CD4-positive, alpha-beta T cell (primary cell): ENCODE measurements around the gene SCD5. TPM values are rescaled to one million over a fixed set of nuclear protein-coding genes. Genes with fewer than 3 reads are reported as not detected.

ENCODE experiments used
- ATAC-seq: fragments of 200-7000 bp; cut with Tn5 transposase; one replicate; pipeline ENCODE4 v1.10.0; 2022; ENCODE audit warnings: mild to moderate bottlenecking; ENCODE audit not compliant: poor library complexity
- CTCF ChIA-PET: fragments of 350-600 bp; sonication (Branson Sonifier 250); formaldehyde crosslinking; loops from one replicate; lab custom pipeline; 2021; ENCODE audit warnings: antibody characterized with exemption, inconsistent platforms; lab: Charles Lee
- POLR2A ChIA-PET: fragments of 350-600 bp; sonication (Branson Sonifier 250); formaldehyde crosslinking; loops from one replicate; lab custom pipeline; 2021; ENCODE audit warnings: antibody characterized with exemption, inconsistent platforms; lab: Charles Lee
- DNase-seq, 14 experiments: peaks; one replicate each; pipeline ENCODE4 v3.0.0-alpha.2; 2013 to 2020; ENCODE audit warnings: mixed read lengths in 2 of 14
- H3K27ac ChIP-seq, 2 donors: one replicate each; pipeline versions ENCODE4 v1.5.1 to v1.7.0; 2013; ENCODE audit warnings: low read length in 2 of 2, low read depth in 1 of 2, mild to moderate bottlenecking in 1 of 2
- H3K27me3 ChIP-seq, 2 experiments: 1 replicate in 1 of 2; 2 replicates in 1 of 2; pipeline versions ENCODE4 v1.6.1 to v1.7.0; 2013; ENCODE audit warnings: low read length in 2 of 2, control low read depth in 1 of 2, mild to moderate bottlenecking in 1 of 2, moderate library complexity in 1 of 2; ENCODE audit not compliant: insufficient read depth in 2 of 2, control insufficient read depth in 1 of 2
- H3K36me3 ChIP-seq: one replicate; pipeline ENCODE4 v1.6.1; 2013; ENCODE audit warnings: low read length, control low read depth; ENCODE audit not compliant: insufficient read depth
- H3K4me1 ChIP-seq: one replicate; pipeline ENCODE4 v1.6.1; 2013; ENCODE audit warnings: low read length, control low read depth; ENCODE audit not compliant: insufficient read depth
- H3K4me3 ChIP-seq: one replicate; pipeline ENCODE4 v1.5.1; 2013; ENCODE audit warnings: mild to moderate bottlenecking, low read length, moderate library complexity
- H3K9me3 ChIP-seq, 2 experiments: 1 replicate in 1 of 2; 2 replicates in 1 of 2; pipeline versions ENCODE4 v1.6.1 to v1.7.0; 2013; ENCODE audit warnings: low read length in 2 of 2, mild to moderate bottlenecking in 2 of 2, control low read depth in 1 of 2, moderate library complexity in 1 of 2; ENCODE audit not compliant: control insufficient read depth in 1 of 2, insufficient read depth in 1 of 2
- H3K27ac Mint-ChIP-seq: one replicate; pipeline ENCODE4 v1.8.0; 2020; ENCODE audit warnings: mixed read lengths
- H3K27me3 Mint-ChIP-seq: one replicate; pipeline ENCODE4 v1.8.0; 2021; ENCODE audit warnings: mixed read lengths
- H3K36me3 Mint-ChIP-seq: one replicate; pipeline ENCODE4 v1.8.0; 2021; ENCODE audit warnings: low read depth, mixed read lengths
- H3K4me1 Mint-ChIP-seq: one replicate; pipeline ENCODE4 v1.8.0; 2021; ENCODE audit warnings: low read depth, mixed read lengths
- H3K4me3 Mint-ChIP-seq: one replicate; pipeline ENCODE4 v1.8.0; 2020; ENCODE audit warnings: mild to moderate bottlenecking, mixed read lengths
- H3K9me3 Mint-ChIP-seq: one replicate; pipeline ENCODE4 v1.8.0; 2020; ENCODE audit warnings: mixed read lengths
- CTCF ChIP-seq: fragments of 200-600 bp; IDR thresholded peaks from one replicate; pipeline ENCODE4 v1.8.0; 2022; ENCODE audit warnings: antibody characterized with exemption, mild to moderate bottlenecking
- intact Hi-C, 2 experiments: fragments of 100-400 bp; cut with DNase I in 1 of 2; cut with micrococcal nuclease in 1 of 2; formaldehyde crosslinking; loops; one replicate each; pipeline versions ENCODE4 v1.15.1 to v1.9.0; 2023 to 2025; cut with DNase I, micrococcal nuclease
- total RNA-seq, 174 experiments: library from RNA in 2 of 174; stranded (reverse) in 2 of 174; gene quantifications; one replicate each; pipeline ENCODE4 v1.2.3 and lab custom pipeline; 2021 to 2026

The SCD5 gene
- total RNA-seq, 2 experiments from 2014 or later: 0.14 to 0.25 TPM

GRCh38 chr4:82705928-82706300 lies 92.7 kb downstream of the SCD5 start:
- no peak for TF ChIP-seq CTCF
- no peak overlapping the region for H3K27ac ChIP-seq
- ATAC-seq (no peak), DNase-seq (no peak)
- intact Hi-C loops: no loop called here
- H3K4me1 ChIP-seq: no peaks in the 10 kb centered on the region
- Mint-ChIP-seq H3K27ac (no peak overlapping the region), H3K9me3 (no peaks in the 10 kb centered on the region), H3K27me3 (no peaks in the 10 kb centered on the region), H3K4me1 (no peaks in the 10 kb centered on the region), H3K36me3 (no peaks in the 10 kb centered on the region), H3K4me3 (no peak overlapping the region)
- no peak overlapping the region for H3K4me3 ChIP-seq
- no peaks in the 10 kb centered on the region for H3K9me3 ChIP-seq
- H3K27me3 ChIP-seq: peaks cover 0 to 4% of the 10 kb centered on the region in 2 experiments
- no peaks in the 10 kb centered on the region for H3K36me3 ChIP-seq
- ChIA-PET POLR2A (no interaction called here), CTCF (no interaction called here)

GRCh38 chr4:82705169-82705927 lies 93.2 kb downstream of the SCD5 start:
- Mint-ChIP-seq H3K9me3 (no peaks in the 10 kb centered on the region), H3K36me3 (no peaks in the 10 kb centered on the region), H3K27ac (no peak overlapping the region), H3K4me3 (no peak overlapping the region), H3K4me1 (no peaks in the 10 kb centered on the region), H3K27me3 (no peaks in the 10 kb centered on the region)
- Histone ChIP-seq H3K27me3 (peaks cover 0 to 4% of the 10 kb centered on the region in 2 experiments), H3K4me1 (no peaks in the 10 kb centered on the region), H3K9me3 (no peaks in the 10 kb centered on the region), H3K36me3 (no peaks in the 10 kb centered on the region), H3K27ac (no peak overlapping the region), H3K4me3 (no peak overlapping the region)
- DNase-seq: no peak
- ChIA-PET POLR2A (no interaction called here), CTCF (no interaction called here)
- TF ChIP-seq CTCF: no peak
- no peak for ATAC-seq
- intact Hi-C loops: no loop called here

GRCh38 chr4:82704156-82704555 lies 94.4 kb downstream of the SCD5 start:
- Mint-ChIP-seq H3K36me3 (no peaks in the 10 kb centered on the region), H3K4me1 (no peaks in the 10 kb centered on the region), H3K27me3 (no peaks in the 10 kb centered on the region), H3K27ac (no peak overlapping the region), H3K9me3 (no peaks in the 10 kb centered on the region), H3K4me3 (no peak overlapping the region)
- Histone ChIP-seq H3K27me3 (peaks cover 0 to 4% of the 10 kb centered on the region in 2 experiments), H3K36me3 (no peaks in the 10 kb centered on the region), H3K4me1 (no peaks in the 10 kb centered on the region), H3K4me3 (no peak overlapping the region), H3K9me3 (no peaks in the 10 kb centered on the region), H3K27ac (no peak overlapping the region)
- CTCF ChIA-PET: no interaction called here
- DNase-seq (no peak), ATAC-seq (no peak)
- intact Hi-C loops: no loop called here
- POLR2A ChIA-PET: no interaction called here
- no peak for TF ChIP-seq CTCF
